Measurements from ENCODE around the gene CLDN24. TPM values are rescaled to one million over a fixed set of nuclear protein-coding genes. Genes with fewer than 3 reads are reported as not detected.

Gene CLDN24
- total RNA-seq, 1 donor from 2014 or later: not detected

GRCh38 chr4:183286590-183287308 lies 35.5 kb downstream of the CLDN24 start:
- H3K4me2 ChIP-seq: no peak overlapping the region
- Mint-ChIP-seq H3K9me3 (no peaks in the 10 kb centered on the region), H3K27me3 (ENCODE audit: insufficient read depth, low read depth) (peaks cover 5% of the 10 kb centered on the region), H3K36me3 (peaks cover 29% of the 10 kb centered on the region), H3K4me3 (no peak overlapping the region), H3K4me1 (peaks cover 3% of the 10 kb centered on the region), H3K27ac (no peak overlapping the region)
- no peak for DNase-seq (ENCODE audit: low spot score)
- H3K9ac ChIP-seq: no peak overlapping the region
- no peaks in the 10 kb centered on the region for H3K9me3 ChIP-seq (ENCODE audit: low read depth)
- peaks cover 5% of the 10 kb centered on the region for H3K36me3 ChIP-seq
- H3K4me3 ChIP-seq: no peak overlapping the region
- H4K20me1 ChIP-seq (ENCODE audit: low read depth): no peaks in the 10 kb centered on the region
- H3K27me3 ChIP-seq: no peaks in the 10 kb centered on the region
- H3K27ac ChIP-seq: no peak overlapping the region
- no peaks in the 10 kb centered on the region for H3K4me1 ChIP-seq
- TF ChIP-seq EZH2 (IDR thresholded peaks at IDR 0.05) (no peak), CTCF (IDR thresholded peaks at IDR 0.05) (no peak), EZH2phosphoT487 (IDR thresholded peaks at IDR 0.05) (no peak)
- H3K79me2 ChIP-seq (ENCODE audit: low read depth): no peaks in the 10 kb centered on the region
- H3F3A ChIP-seq (ENCODE audit: low read depth): no peaks in the 10 kb centered on the region
- no peak overlapping the region for H2AFZ ChIP-seq (replicated peaks)

DNA sequence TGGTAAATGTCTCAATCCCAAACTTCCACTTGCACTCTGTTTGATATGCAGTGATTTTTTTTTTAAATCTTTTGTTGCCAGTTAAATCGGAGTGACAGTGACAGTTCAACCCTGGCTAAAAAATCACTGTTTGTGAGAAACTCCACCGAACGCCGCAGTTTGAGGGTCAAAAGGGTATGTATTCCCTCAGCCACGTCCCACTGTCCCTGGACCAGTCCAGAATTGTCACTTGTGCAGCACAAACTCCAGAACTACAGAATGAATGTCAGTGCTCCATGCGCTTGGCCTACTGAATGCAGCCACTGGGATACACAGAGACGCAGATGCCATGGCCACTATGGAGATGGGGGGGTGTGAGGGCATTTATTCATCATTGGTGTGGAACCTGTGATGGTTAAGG lies 36.3 kb downstream of the CLDN24 start:
- no peak for DNase-seq (ENCODE audit: low spot score)
- Histone ChIP-seq H3K79me2 (ENCODE audit: low read depth) (no peaks in the 10 kb centered on the region), H3K4me2 (no peak overlapping the region), H3K4me3 (no peak overlapping the region), H3K4me1 (no peaks in the 10 kb centered on the region), H4K20me1 (ENCODE audit: low read depth) (no peaks in the 10 kb centered on the region), H3K27me3 (no peaks in the 10 kb centered on the region), H3F3A (ENCODE audit: low read depth) (no peaks in the 10 kb centered on the region), H3K9ac (no peak overlapping the region), H3K27ac (no peak overlapping the region), H3K36me3 (peaks cover 9% of the 10 kb centered on the region), H2AFZ (replicated peaks) (no peak overlapping the region), H3K9me3 (ENCODE audit: low read depth) (no peaks in the 10 kb centered on the region)
- H3K4me1 Mint-ChIP-seq: no peaks in the 10 kb centered on the region
- TF ChIP-seq EZH2 (IDR thresholded peaks at IDR 0.05): no peak
- no peak for TF ChIP-seq EZH2phosphoT487 (IDR thresholded peaks at IDR 0.05)
- TF ChIP-seq CTCF (IDR thresholded peaks at IDR 0.05): no peak
- H3K27me3 Mint-ChIP-seq (ENCODE audit: insufficient read depth, low read depth): peaks cover 5% of the 10 kb centered on the region
- H3K27ac Mint-ChIP-seq: no peak overlapping the region
- H3K36me3 Mint-ChIP-seq: peaks cover 27% of the 10 kb centered on the region
- H3K9me3 Mint-ChIP-seq: no peaks in the 10 kb centered on the region
- H3K4me3 Mint-ChIP-seq: no peak overlapping the region

- Mint-ChIP-seq H3K9me3 (no peaks in the 10 kb centered on the region), H3K4me1 (no peaks in the 10 kb centered on the region), H3K27me3 (ENCODE audit: insufficient read depth, low read depth) (peaks cover 5% of the 10 kb centered on the region), H3K36me3 (peaks cover 26% of the 10 kb centered on the region), H3K27ac (no peak overlapping the region), H3K4me3 (no peak overlapping the region)
- Histone ChIP-seq H2AFZ (replicated peaks) (no peak overlapping the region), H3K9ac (no peak overlapping the region), H3K27ac (no peak overlapping the region), H3K27me3 (no peaks in the 10 kb centered on the region), H3K36me3 (peaks cover 16% of the 10 kb centered on the region), H3F3A (ENCODE audit: low read depth) (no peaks in the 10 kb centered on the region), H4K20me1 (ENCODE audit: low read depth) (no peaks in the 10 kb centered on the region), H3K4me3 (no peak overlapping the region), H3K4me1 (no peaks in the 10 kb centered on the region), H3K79me2 (ENCODE audit: low read depth) (no peaks in the 10 kb centered on the region), H3K9me3 (ENCODE audit: low read depth) (no peaks in the 10 kb centered on the region), H3K4me2 (no peak overlapping the region)
- TF ChIP-seq CTCF (IDR thresholded peaks at IDR 0.05) (no peak), EZH2phosphoT487 (IDR thresholded peaks at IDR 0.05) (no peak), EZH2 (IDR thresholded peaks at IDR 0.05) (no peak)
- DNase-seq (ENCODE audit: low spot score): no peak
Observed at GRCh38 chr4:183284965-183285364, 37.3 kb downstream of the CLDN24 start.
